Fibroblast of skin of right quadriceps (primary cell): ENCODE measurements around the gene NSL1.

Experiments
- DNase-seq: peaks from one replicate; pipeline ENCODE4 v3.0.0-alpha.2; 2013

NSL1 gene

DNA sequence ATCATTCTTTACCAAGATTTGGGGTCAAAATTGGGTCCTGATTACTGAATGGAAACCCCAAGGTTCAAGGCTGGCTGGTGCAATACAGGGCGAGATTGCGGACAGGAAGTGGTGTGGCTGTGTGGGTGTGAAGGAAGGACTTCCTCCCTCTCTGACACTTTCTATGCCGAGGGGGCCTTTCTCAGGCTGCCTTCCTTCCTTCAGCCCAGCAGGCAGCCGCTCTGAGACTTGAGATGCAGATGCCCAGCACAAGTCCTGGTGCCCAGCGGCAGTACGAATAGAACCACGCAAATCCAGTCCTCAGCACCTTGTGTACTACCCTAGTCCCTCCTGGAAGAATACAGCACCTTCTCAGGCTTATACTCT is 108.2 kb downstream of the NSL1 start:
- no peak for DNase-seq

DNA sequence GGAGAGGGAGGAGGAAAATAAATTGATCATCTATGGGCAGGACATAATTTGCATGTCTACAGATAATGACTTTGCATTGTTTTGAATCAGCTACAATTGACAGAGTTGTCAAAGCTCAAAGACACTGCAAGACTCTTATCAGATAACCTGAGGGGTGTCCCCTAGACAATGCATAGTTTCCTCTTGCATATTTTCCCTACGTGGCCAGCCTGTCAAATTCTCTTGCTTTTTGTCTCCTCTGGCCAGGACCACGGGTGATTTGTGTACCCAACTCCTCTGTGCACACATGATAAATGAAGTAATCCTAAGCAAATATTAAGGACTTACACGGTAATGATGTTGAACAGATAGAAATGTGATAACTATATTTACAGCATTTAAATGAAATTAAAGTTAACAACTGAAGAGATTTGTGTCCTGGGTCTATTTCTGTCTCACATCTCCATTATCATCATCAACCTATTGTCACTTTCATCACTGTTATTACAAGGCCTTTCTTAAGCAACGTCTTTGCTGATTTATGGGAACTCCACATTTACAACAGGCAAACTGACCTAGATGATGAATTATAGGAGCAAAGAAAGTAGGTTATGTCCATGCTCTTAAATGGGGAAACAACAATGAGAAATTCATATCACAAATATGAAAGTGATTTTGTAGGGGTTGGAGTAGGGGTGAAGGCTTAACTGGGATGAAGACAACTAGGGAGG is 110.7 kb downstream of the NSL1 start:
- DNase-seq = no peak

DNA sequence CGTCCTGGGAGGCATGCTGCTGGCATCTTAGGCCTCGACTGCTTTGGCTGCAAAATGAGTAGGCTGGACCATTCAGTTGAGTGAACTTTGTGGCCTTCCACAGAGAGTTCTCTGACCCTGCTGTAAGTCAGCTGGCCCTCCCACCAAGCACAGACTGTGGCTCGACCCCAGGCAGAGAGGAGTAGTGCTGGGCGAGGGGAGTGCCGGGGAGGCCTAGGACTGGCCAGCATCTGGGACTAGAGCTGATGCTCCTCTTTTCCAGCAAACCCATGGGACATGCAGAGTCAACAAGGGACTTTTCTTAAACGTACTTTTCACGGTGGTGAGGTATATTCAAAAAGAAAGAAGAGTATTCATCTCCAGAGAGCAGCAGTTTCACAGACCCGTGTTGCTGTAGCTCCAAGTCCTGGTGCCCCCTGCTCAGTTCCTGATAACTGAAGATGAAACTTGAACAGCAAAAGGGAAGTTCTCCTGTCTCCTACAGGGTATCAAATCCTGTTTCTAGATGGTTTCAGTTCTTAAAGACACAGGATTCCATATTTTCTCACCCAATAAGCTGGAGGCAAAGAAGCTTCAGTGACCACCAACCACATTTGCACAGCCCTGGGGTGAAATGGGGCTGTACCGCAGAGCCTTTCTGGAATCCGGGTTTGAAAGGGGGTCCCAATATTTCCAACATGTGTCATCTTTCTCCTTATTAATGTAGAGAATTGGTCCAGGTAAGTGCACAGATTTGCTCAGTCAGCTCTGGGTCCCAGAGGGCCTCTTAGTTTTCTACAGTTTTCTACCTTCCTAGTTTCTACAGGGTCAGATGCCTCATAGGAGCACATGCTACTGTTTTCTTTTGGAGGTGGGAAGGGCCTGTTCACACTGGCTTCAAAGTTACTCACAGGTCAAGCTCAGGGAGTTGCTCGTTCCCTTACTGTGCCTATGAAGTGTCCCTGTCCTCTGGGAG is 112.8 kb downstream of the NSL1 start:
- no peak for DNase-seq

DNA sequence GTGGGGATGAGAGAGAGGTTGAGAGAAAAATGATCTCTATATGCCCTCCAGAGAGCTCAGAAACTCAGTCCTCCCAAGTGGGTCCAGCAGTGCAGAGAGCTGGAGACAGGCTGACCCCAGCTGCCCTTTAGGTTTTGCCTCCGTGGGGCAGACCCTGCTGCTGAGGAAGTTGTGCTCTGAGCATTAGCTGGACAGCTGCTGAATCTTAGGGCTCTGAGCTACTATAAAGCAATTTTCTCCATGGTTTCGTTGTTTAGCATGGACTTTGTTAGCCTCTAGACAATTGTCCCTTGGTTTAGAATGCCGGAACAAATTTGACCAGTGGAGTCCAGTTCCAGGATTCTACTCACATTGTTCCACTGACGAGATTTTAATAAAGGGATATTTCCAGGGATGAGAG is 114.0 kb downstream of the NSL1 start:
- DNase-seq = no peak

DNA sequence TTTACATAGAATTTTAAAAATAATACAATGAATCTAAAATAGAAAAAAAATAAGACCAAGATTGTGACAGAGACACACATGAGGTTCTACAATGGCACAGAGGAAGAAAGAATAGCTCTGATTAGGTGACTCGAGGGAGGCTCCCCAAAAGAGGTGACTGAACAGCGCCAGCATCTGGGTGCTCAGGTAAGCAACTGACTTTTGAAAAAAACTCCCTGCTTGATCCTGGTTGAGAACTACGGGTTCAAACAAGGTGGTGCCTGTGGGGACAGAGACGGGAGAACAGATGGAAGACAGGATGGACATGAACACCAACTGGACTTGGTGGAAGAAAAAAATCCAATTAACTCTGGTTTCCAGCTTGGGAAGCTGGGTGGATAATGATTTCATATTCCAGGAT is 114.4 kb downstream of the NSL1 start:
- no peak for DNase-seq
